Measurements from ENCODE around the gene CPSF4. TPM values are rescaled to one million over a fixed set of nuclear protein-coding genes. Genes with fewer than 3 reads are reported as not detected.
"Not testable (repeated sequence)": the region's sequence is repeated elsewhere in the genome, so short reads cannot be mapped to it uniquely, and the experiment has no call there.

CPSF4 gene
- total RNA-seq, 1 donor from 2014 or later = 15.0 TPM

- intact Hi-C loops (cut with DNase I) = no loop called here
- DNase-seq (ENCODE audit: low spot score) = no peak
Observed at GRCh38 chr7:99406557-99406956, 32.2 kb upstream of the CPSF4 start.

- no peak for DNase-seq (ENCODE audit: low spot score)
- intact Hi-C loops (cut with DNase I) = loop anchor here (2.0 kb wide), 1 partner anchor 33 kb away; the partner anchor contains the start of gene ARPC1B
Observed at GRCh38 chr7:99407872-99408378, 30.8 kb upstream of the CPSF4 start.

- peak; percentile 97 for DNase-seq (ENCODE audit: low spot score)
- intact Hi-C loops (cut with DNase I) = loop anchor here (2.0 kb wide), 1 partner anchor 34 kb away; the partner anchor contains the start of gene ARPC1B
Observed at GRCh38 chr7:99408379-99409191, 30.2 kb upstream of the CPSF4 start, which contains the start of the genes BUD31 and PDAP1. Gene BUD31, plus strand, starts transcription at chr7:99408969. Its CDS starts 2,124 bp downstream, at chr7:99411093. Gene PDAP1, minus strand, starts transcription at chr7:99408597. Its CDS starts 49 bp downstream, at chr7:99408548.

GRCh38 chr7:99409192-99409572 is 29.6 kb upstream of the CPSF4 start:
- intact Hi-C loops (cut with DNase I) = loop anchor here (2.0 kb wide), 1 partner anchor 34 kb away; the partner anchor contains the start of gene ARPC1B
- DNase-seq (ENCODE audit: low spot score) = no peak

DNA sequence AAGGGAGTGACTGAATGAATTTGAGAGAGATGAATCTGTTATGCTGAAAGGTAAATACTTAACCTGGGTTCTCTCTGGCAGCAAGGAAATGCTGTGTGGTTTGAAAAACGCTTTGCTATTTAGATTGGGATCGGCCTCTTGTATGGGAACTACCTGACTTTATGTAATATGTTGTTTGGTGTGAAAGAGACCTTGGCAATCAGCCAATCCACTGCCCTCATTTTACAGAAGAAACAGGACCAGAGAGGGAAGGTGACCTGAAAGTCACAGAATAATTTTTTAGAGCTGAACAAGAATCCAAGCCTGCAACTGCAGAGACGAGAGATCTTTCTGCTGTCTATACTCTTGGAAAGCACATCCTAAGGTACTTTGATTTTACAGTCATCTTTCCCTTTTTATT is 28.9 kb upstream of the CPSF4 start:
- no peak for DNase-seq (ENCODE audit: low spot score)
- intact Hi-C loops (cut with DNase I) = loop anchor here (2.0 kb wide), 1 partner anchor 35 kb away; the partner anchor contains the start of gene ARPC1B

GRCh38 chr7:99410635-99411034 is 28.1 kb upstream of the CPSF4 start:
- intact Hi-C loops (cut with DNase I) = no loop called here

GRCh38 chr7:99415513-99416127 is 23.1 kb upstream of the CPSF4 start:
- DNase-seq (ENCODE audit: low spot score); intact Hi-C loops (cut with DNase I): not testable (repeated sequence)

More at GRCh38 chr7:99410635-99411034, 28.1 kb upstream of the CPSF4 start:
- no peak for DNase-seq (ENCODE audit: low spot score)

- intact Hi-C loops (cut with DNase I) = no loop called here
Observed at GRCh38 chr7:99418260-99418659, 20.5 kb upstream of the CPSF4 start.

DNA sequence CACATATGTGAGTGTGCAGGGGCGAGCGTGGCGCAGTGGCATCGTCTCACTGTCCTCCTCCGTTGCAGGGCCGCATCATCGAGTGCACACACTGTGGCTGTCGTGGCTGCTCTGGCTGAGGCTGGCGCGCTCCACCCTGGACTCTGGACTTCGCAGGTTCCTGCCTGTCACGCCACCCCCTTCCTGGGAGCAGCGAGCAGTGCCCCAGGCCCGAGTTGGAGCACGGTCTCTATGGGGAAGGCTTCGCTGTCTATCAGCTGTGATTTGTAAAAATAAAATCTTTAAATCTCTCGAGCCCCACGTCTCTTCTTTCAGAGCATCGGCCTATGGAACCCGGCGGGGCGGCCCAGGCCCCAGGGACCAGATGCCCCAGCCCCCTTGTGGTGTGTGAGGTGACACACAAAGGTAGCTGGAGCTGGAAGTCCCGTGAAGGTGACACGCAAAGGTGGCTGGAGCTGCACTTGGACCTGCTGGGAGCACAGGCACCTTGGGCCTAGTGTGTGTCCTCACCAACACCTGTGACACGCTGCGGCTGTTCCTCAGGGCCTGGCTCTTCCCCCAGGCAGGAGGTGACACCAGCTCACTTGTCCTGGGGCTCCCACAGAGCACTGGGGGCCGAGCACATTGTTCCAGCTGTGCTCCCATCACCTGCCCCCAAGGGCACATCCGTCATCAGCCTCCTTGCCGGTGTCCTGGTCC is 19.3 kb upstream of the CPSF4 start:
- intact Hi-C loops (cut with DNase I) = no loop called here
- no peak for DNase-seq (ENCODE audit: low spot score)

More at GRCh38 chr7:99418260-99418659, 20.5 kb upstream of the CPSF4 start:
- no peak for DNase-seq (ENCODE audit: low spot score)

DNA sequence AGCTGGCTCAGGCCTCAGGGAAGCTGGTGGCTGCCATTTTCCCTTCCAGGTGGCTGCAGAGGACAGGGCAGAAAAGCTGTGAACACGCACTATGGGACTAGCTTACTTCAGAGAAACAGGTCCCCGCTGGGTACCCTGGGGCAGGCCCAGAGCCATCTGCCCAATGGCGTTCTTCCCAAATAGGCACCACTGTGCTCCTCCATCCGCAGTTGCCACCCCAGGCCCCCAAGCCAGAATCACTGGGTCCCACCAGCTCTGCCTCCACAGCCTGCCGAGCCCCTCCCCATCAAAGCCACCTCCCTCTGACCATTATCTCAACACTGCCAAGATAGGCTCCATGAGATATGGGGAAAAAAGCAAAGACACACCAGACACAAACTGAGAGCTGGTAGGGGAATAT is 18.5 kb upstream of the CPSF4 start:
- intact Hi-C loops (cut with DNase I) = no loop called here
- DNase-seq (ENCODE audit: low spot score) = no peak

GRCh38 chr7:99420986-99421385 is 17.8 kb upstream of the CPSF4 start:
- intact Hi-C loops (cut with DNase I) = no loop called here
- no peak for DNase-seq (ENCODE audit: low spot score)

DNA sequence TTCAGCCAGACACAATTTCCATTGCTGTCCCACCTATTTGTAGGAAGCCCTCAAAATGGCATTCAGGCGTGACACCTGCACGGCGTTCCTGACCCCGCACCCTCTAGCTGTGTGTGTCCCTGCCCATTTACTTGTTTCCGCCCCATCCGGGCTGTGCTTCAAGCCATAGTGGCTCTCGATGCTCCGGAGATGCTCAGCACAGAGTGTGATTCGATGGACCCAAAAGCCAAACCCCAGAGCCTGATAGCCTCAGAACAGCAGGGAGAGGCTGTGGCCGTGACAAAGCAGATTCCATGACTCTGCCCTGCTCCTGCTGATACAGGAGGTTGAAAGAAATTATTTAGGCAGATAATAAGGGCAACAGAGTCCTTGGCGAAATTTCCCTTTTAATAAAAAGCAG is 16.6 kb upstream of the CPSF4 start:
- intact Hi-C loops (cut with DNase I) = no loop called here
- no peak for DNase-seq (ENCODE audit: low spot score)

DNA sequence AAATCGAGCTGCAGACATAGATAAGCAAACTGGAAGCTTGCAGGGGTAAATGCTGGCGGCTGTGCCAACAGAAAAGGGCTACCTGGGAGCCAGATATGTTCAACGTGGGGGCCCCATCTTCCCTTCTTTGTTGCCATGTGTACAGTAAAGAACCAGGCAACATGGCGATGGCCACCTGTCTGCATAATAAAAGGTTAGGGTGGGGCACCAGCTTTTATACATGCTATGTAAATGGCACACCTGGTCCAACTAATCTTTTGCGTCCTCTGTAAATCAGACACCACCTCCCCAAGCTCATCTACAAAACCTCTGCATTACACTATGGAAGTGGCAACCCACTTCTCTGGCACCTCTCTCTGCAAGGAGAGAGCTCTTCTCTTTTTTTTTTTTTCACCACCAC is 16.1 kb upstream of the CPSF4 start:
- intact Hi-C loops (cut with DNase I) = no loop called here
- no peak for DNase-seq (ENCODE audit: low spot score)

- intact Hi-C loops (cut with DNase I) = no loop called here
Observed at GRCh38 chr7:99424932-99425730, 13.6 kb upstream of the CPSF4 start.

GRCh38 chr7:99428972-99429566 is 9.7 kb upstream of the CPSF4 start:
- intact Hi-C loops (cut with DNase I) = no loop called here

More at GRCh38 chr7:99424932-99425730, 13.6 kb upstream of the CPSF4 start:
- DNase-seq (ENCODE audit: low spot score) = no peak

GRCh38 chr7:99429756-99430155 is 9.0 kb upstream of the CPSF4 start:
- DNase-seq (ENCODE audit: low spot score) = no peak
- intact Hi-C loops (cut with DNase I) = no loop called here

More at GRCh38 chr7:99428972-99429566, 9.7 kb upstream of the CPSF4 start:
- DNase-seq (ENCODE audit: low spot score) = no peak

- DNase-seq (ENCODE audit: low spot score); intact Hi-C loops (cut with DNase I): not testable (repeated sequence)
Observed at GRCh38 chr7:99431756-99432540, 6.8 kb upstream of the CPSF4 start.

DNA sequence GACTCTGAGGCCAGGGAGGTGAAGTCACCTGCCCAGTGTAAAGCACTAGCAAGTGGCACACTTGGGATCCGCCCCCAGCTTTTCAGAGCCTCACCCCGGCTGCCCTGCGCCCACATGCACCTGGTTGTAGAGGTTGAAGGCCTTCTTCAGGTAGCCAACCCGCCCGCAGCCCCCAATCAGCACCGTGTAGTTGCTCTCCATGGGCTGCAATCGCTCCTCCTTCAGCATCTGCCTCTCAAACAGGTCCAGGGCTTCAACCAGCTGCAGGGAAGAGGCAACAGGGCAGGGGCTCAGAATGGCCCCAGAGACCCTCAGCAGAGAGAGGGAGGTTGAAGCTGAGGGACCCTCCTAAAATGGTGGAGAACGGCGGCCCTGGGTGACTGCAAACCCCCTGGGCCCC is 5.6 kb upstream of the CPSF4 start:
- no peak for DNase-seq (ENCODE audit: low spot score)
- intact Hi-C loops (cut with DNase I) = no loop called here
